Erythroblast (primary cell): Measurements from ENCODE around the gene MRGPRD.

ENCODE experiments used
- GATA1 ChIP-seq: IDR thresholded peaks from 2 replicates; pipeline ENCODE4 v1.6.1; 2011; ENCODE audit warnings: low read depth, mild to moderate bottlenecking, control low read depth, low read length, moderate library complexity
- POLR2A ChIP-seq: IDR thresholded peaks from 2 replicates; pipeline ENCODE4 v1.6.1; 2011; ENCODE audit warnings: mild to moderate bottlenecking, low read length

GRCh38 chr11:68978626-68978930, 2.2 kb downstream of the MRGPRD start:
- TF ChIP-seq POLR2A (no peak), GATA1 (no peak)
